Activated CD8-positive, alpha-beta memory T cell treated with anti-CD3 and anti-CD28 coated beads for 24 hours (primary cell): Measurements from ENCODE around the gene DNAJC9.
"Not testable (repeated sequence)": the region's sequence is repeated elsewhere in the genome, so short reads cannot be mapped to it uniquely, and the experiment has no call there.

Experiments
- DNase-seq: peaks from one replicate; pipeline ENCODE4 v3.0.0-alpha.2; 2020

Gene DNAJC9, protein sequence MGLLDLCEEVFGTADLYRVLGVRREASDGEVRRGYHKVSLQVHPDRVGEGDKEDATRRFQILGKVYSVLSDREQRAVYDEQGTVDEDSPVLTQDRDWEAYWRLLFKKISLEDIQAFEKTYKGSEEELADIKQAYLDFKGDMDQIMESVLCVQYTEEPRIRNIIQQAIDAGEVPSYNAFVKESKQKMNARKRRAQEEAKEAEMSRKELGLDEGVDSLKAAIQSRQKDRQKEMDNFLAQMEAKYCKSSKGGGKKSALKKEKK

GRCh38 chr10:73246646-73247508 lies at the start of gene DNAJC9:
Gene DNAJC9, minus strand, starts transcription at chr10:73247255. Its CDS starts 66 bp downstream, at chr10:73247189.
- peak; percentile 100 for DNase-seq

GRCh38 chr10:73293461-73293860 lies 46.4 kb upstream of the DNAJC9 start:
- no peak for DNase-seq

DNA sequence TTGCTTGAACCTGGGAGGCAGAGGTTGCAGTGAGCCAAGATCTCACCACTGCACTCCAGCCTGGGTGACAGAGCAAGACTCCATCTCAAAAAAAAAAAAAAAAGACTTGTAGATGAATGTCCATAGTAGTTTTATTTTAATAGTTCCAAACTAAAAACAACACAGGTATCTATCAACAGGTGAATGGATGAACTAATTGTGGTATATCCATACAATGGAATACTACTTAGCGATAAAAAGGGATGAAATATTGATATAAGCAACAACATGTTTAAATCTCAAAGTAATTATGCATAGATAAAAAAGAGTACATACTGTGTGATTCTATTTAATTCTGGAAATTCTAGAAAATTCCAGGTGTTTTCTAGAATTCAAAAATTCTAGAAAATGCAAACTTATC lies 42.9 kb upstream of the DNAJC9 start:
- no peak for DNase-seq

DNA sequence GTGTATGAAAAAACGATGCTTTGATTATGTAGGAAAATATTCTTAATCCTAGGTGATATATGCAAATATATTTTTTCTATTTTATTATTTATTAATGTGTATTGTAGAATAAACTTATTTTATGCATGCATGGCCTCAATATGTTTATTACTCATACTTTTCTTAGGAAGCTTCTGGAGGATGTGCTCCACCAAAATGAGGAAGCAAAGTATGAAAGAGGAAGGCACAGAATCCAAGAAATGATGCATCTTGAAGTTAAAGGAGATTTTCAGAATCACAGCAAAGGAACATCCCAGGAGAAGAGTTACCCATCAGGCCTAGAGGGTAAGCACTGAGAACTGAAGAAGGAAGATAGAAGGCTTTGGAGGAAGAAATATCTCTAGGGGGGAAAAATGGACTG lies 40.4 kb upstream of the DNAJC9 start:
- DNase-seq, result no peak

DNA sequence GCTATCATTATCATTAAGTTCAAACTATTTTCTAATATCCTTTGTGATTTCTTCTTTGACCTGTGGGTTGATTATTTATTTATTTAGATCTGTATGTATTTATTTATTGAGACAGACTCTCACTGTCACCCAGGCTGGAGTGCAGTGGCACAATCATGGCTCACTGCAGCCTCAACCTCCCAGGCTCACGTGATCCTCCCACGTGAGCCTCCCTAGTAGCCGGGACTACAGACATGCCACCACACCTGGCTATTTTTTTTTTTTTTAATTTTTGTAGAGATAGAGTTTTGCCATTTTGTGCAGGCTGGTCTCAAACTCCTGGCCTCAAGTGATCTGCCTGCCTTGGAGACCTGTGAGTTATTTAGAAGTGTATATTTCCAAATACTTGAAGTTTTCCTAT lies 34.0 kb upstream of the DNAJC9 start:
- DNase-seq, result no peak

DNA sequence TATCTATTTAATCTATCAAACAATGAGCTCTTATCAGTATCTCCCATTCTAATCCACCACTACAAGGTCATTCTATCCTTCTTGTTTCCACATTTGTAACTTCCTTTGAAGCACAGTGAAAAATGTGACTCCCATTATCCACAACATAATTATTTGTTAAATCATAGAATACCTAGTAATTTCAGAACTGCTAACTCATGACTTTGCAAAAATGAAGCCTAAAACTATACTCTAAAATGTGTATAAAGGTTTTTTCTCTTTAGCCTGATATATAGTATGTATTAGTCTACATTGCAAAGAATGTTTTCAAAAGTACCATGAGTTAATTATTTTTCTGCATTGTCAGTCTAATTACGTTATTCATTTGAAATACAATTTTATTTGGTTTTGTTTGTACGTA lies 17.4 kb upstream of the DNAJC9 start:
- DNase-seq, result no peak

GRCh38 chr10:73263693-73264347 lies 16.8 kb upstream of the DNAJC9 start:
- no peak for DNase-seq

DNA sequence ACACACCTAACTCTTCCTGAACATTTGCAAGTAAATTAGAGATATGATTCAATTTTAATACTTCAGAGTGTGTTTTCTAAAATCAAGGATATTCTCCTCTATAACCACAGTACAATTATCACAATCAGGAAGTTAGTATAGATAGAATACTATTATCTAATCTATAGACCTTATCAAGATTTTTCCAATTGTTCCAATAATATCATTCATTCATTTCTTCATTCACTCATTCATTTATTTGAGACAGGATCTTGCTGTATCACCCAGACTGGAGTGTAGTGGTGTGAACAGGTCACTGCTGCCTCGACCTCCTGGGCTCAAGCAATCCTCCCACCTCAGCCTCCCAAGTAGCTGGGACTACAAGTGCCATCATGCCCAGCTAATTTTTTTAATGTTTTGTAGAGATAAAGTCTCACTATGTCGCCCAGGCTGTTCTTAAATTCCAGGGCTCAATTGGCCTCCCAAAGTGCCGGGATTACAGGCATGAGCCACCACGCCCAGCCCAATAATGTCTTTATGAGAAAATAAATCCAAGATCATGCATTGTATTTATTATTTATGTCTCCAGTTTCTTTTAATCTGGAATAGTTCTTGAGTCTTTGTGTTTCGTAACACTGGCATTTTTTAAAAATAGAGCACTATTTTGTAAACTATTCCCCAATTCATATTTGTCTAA lies 16.0 kb upstream of the DNAJC9 start:
- DNase-seq, result no peak

- no peak for DNase-seq
Observed at GRCh38 chr10:73262105-73262730, 15.2 kb upstream of the DNAJC9 start.

DNA sequence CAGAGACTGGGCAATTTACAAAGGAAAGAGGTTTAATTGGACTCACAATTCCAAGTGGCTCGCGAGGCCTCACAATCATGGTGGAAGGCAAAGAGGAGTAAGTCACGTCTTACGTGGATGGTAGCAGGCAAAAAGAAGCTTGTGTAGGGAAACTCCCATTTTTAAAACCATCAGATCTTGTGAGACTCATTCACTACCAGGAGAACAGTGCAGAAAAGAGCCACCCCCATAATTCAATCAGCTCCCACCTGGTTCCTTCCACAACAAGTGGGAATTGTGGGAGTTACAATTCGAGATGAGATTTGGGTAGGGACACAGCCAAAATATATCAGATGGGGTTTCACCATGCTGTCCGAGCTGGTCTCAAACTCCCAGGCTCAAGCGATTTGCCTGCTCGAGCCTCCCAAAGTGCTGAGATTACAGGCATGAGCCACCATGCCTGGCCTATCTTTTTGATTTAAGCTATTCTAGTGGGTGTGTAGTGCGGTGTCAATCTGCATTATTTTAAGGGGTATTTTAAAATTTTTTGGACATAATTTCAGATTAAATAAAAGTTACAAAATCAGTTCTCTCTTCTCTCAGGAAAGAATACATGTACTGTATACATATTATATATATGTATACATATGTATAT lies 14.4 kb upstream of the DNAJC9 start:
- DNase-seq, result no peak

GRCh38 chr10:73258612-73259011 lies 11.6 kb upstream of the DNAJC9 start:
- DNase-seq, result not testable (repeated sequence)

DNA sequence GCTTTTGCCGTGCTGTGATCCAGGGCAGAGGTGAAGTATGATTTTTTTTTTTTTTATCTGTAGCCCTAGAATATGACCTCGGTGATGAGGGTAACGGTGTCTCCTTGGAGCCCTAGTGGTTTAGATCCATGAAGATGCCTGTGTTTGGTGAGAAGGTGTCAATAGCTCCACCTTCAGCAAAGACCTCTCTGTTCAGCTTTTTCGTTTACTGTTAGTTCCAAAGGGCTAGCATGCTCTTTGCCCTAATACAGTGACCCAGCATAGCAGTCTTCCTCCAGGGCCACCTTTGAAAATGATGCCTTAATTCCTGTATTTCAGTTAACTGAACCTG lies 6.1 kb upstream of the DNAJC9 start:
- DNase-seq, result no peak

DNA sequence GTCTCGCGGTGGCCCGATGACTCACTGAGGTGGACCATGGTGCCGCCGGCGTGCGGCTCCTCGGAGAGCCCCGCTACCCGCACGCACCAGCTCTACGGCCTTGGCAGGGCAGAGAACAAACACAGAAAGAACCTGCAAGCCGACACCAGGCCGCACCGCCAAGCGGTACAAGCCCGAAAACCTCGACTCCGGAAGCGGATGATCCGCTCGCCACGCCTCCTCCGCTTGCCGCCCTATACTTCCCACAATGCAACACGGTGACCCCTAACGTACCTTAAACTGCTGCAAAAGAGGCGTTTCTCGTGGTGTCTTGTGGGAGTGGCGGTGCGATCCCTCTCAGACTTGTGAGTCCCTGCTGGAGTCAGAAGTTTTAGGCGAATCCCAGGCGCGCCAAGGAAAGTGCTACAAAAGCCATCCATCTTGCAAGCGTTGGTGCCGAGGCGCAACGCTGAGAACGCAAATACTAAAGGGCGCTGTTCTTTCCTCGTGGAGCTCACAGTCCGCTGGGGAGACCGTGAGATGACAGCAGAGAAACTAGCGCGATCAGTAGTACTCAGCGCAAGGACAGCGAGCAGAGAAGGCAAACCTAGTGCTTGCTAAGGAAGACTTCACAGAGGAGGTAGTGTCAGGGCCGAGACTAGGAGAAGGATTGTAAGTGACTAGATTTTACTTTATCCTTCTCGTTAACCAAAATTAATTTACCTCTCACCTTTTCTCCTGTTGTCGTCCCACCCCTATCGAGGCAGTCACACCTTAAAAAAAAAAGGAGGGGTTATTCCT lies 5.6 kb upstream of the DNAJC9 start, which contains the start of gene MRPS16:
Gene MRPS16, minus strand, starts transcription at position 200 of the 780 bp plus-strand sequence. Its CDS starts 162 bp downstream, at position 38.
- peak; percentile 94 for DNase-seq

- DNase-seq, result peak; percentile 66
Observed at GRCh38 chr10:73251683-73252444, 4.8 kb upstream of the DNAJC9 start.

DNA sequence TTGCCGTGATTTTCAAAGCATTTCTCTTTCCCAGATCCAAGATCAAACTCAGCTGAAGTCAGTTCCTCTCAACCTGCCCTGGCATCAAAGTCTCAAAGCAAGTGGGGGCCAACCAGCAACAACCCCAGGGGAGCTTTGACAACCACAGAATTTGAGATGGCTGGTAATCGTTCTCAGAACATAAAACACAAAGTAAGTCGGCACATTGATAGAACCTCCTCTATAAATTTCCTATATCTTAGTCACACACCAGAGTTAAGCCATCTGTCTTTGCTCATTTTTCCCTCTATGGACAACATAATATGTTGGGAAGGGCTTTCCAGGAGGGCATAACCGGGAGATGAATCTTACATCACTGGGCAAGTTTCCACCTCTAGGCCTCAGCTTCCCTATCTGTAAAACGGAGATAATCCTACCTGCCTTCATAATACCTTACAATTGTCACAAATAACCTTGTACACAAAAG lies 1.2 kb upstream of the DNAJC9 start:
- no peak for DNase-seq

DNA sequence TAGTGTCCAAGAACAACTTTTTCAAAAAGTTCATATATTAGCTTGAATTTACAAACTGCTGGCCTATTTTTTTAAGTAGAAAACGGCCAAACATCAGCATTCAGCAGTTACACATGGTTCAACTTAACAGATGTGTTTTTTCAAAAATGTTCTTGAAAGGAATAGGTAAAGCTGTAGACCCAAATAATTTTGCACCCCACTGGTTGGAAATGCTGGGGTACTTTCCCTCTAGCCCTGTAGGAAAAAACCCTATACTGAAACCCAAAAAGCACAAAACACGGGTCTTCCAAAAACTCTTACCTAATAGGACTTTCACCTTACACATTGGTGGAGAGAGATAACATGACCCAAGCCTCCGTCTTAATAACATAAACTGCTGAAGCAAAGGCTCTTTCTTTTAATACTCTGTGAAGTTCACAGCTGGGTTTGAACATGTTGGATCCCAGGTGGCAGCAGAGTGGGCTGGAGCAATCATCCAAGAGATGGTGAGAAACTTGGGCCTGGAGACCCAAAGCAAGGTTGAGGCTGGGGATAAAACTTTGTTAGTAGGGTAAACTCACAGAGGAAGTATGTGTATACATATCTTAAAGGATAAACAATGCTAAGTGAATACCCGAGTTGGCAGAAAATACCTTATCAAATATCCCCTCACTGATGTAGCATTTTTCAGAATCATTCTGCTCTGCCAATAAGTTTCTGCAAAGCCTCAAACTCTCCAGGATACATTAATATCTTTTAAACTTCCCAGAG lies 629 bp upstream of the DNAJC9 start:
- no peak for DNase-seq

DNA sequence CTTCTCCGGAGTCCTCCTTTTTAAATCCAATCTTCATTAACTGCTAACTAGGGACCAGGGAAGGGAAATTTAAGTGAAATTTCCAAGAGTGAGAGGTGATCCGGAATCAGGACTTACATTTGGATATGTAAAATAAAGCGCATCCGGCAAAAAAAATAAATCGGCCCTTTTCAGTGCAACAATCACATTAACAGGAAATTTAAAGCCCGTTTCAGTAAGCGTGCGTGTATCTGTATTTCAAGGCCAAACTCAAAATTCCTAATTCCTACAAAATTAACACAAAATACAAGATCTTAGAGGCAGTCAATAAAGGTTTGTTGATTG lies 771 bp downstream of the DNAJC9 start:
- DNase-seq, result no peak

- DNase-seq, result no peak
Observed at GRCh38 chr10:73244866-73245477, 2.1 kb downstream of the DNAJC9 start.

DNA sequence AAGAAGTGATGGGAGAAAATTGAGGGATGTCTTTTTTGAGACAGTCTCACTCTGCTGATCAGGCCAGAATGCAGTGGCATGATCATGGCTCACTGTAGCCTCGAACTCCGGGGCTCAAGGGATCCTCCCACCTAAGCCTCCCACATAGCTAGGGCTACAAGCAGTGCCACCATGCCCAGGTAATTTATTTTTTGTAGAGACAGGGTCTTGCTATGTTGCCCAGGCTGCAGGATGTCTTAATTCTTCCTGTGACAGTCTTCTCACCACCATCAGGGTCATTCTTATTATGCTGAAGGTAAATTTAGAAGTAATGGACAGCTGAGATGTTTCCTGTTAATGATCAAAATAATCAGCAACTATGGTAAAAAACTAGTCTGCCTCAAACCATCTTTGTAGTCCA lies 7.1 kb downstream of the DNAJC9 start:
- no peak for DNase-seq
